ENCODE results near the gene HS3ST4. TPM values are rescaled to one million over a fixed set of nuclear protein-coding genes. Genes with fewer than 3 reads are reported as not detected.

The HS3ST4 gene
- total and polyA plus RNA-seq, 2 experiments from 2014 or later: not detected

DNA sequence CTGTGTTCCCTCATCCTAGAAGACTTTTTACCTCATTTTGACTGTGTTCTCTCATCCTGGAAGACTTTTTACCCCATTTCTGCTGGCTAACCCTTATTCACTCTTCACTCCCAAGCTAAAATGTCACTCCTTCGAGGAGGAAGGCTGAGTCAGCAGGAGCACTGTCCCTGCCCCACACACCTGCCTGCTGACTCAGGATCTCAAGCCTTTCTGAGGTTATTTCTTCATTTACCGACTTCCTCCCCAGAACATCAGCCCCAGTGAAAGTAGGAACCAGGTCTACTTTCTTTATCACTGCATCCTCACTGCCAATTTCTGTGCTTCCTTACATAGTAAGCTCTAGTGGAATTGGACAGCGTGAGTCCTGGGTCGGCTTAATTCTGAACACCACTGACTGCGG is 220.6 kb downstream of the HS3ST4 start:
- 47 to 53% methylated on average over 5 of the region's 5 CpGs for WGBS, 2 experiments (ENCODE audit: low coverage in 1 of 2, low lambda C conversion rate in 2 of 2, missing lambda C conversion rate in 2 of 2)
- in situ Hi-C loops (cut with MboI): no loop called here
- no peak overlapping the region for H2AFZ ChIP-seq
- no peaks in the 10 kb centered on the region for H3K9me2 ChIP-seq (ENCODE audit: insufficient read depth)
- no peaks in the 10 kb centered on the region for H3K4me1 ChIP-seq (ENCODE audit: insufficient read depth)
- no peaks in the 10 kb centered on the region for H3K36me3 ChIP-seq (ENCODE audit: low read depth)
- TF ChIP-seq EZH2 (IDR thresholded peaks at IDR 0.05; ENCODE audit: insufficient read depth, poor library complexity, severe bottlenecking) (no peak), EZH2phosphoT487 (IDR thresholded peaks at IDR 0.05; ENCODE audit: insufficient read depth, low read depth) (no peak)
- no peak overlapping the region for H3K27ac ChIP-seq
- no peaks in the 10 kb centered on the region for H3K9me3 ChIP-seq (ENCODE audit: low read depth)
- no peak overlapping the region for H3K4me3 ChIP-seq
- no peaks in the 10 kb centered on the region for H3K79me2 ChIP-seq (ENCODE audit: insufficient read depth)
- no peak overlapping the region for H3K4me2 ChIP-seq (ENCODE audit: unreplicated experiment)
- no peak for DNase-seq
- H3K9ac ChIP-seq: no peak overlapping the region
- H4K20me1 ChIP-seq (ENCODE audit: insufficient read depth): no peaks in the 10 kb centered on the region
- no peaks in the 10 kb centered on the region for H3F3A ChIP-seq (ENCODE audit: insufficient read depth)
- H3K27me3 ChIP-seq (replicated peaks; ENCODE audit: insufficient read depth): no peaks in the 10 kb centered on the region

DNA sequence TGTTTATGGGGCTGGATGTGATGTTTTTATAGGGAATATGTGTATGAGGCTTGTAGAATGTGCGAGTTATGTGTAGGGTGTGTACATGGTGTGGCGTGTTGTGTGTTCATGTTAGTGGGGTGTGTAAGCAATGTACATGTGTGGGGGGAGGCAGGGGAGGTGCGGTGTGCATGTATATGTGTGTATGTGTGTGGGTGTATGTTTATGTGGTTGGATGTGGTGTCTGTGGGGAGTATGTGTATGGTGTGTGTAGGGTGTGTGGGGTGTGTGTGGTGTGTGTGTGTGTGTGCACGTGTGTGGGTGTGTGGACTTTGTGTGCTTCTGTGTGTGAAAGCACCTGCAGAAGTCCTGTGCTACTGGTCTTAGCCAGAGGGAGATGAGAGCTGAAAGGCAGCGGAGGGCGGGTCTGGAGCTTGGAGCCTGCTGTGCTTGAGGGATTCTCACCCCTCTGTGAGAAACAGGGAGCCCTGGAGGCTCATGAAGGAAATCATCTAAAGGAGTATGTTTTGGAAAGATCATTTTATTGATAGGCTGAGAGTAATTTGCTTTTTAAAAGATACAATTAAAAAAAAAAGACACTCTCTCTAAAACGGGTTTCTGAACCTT is 222.7 kb downstream of the HS3ST4 start:
- H3K79me2 ChIP-seq (ENCODE audit: insufficient read depth): no peaks in the 10 kb centered on the region
- H3K9ac ChIP-seq: no peak overlapping the region
- H3K4me3 ChIP-seq: no peak overlapping the region
- H3K36me3 ChIP-seq (ENCODE audit: low read depth): no peaks in the 10 kb centered on the region
- WGBS, 2 experiments (ENCODE audit: low coverage in 1 of 2, low lambda C conversion rate in 2 of 2, missing lambda C conversion rate in 2 of 2): 24 to 29% methylated on average over 7 of the region's 7 CpGs
- H2AFZ ChIP-seq: no peak overlapping the region
- H3K4me1 ChIP-seq (ENCODE audit: insufficient read depth): no peaks in the 10 kb centered on the region
- H4K20me1 ChIP-seq (ENCODE audit: insufficient read depth): no peaks in the 10 kb centered on the region
- no peaks in the 10 kb centered on the region for H3F3A ChIP-seq (ENCODE audit: insufficient read depth)
- no peaks in the 10 kb centered on the region for H3K9me2 ChIP-seq (ENCODE audit: insufficient read depth)
- no peak for DNase-seq
- H3K27me3 ChIP-seq (replicated peaks; ENCODE audit: insufficient read depth): no peaks in the 10 kb centered on the region
- no peak overlapping the region for H3K27ac ChIP-seq
- H3K9me3 ChIP-seq (ENCODE audit: low read depth): no peaks in the 10 kb centered on the region
- in situ Hi-C loops (cut with MboI): no loop called here
- H3K4me2 ChIP-seq (ENCODE audit: unreplicated experiment): no peak overlapping the region
- no peak for TF ChIP-seq EZH2phosphoT487 (IDR thresholded peaks at IDR 0.05; ENCODE audit: insufficient read depth, low read depth)

DNA sequence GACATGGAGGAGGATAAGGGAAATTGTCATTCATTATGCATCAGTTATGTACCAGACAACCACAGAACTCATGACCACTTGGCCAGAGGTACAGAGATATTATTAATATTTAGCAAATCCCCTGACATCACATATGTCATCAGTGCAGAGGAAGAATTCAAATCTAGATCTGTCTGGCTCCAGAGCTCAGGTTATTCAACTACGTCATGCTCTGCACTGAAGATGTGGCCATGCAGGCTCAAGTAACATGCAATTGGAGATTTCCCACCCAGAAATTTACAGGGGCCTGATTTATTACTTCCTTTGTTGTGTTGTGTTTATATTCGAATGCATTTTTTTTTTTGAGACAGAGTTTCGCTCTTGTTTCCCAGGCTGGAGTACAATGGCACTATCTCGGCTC is 224.3 kb downstream of the HS3ST4 start:
- WGBS, 2 experiments (ENCODE audit: low coverage in 1 of 2, low lambda C conversion rate in 2 of 2, missing lambda C conversion rate in 2 of 2): 27 to 33% methylated on average over 4 of the region's 4 CpGs
- no peaks in the 10 kb centered on the region for H3K4me1 ChIP-seq (ENCODE audit: insufficient read depth)
- H3K27me3 ChIP-seq (replicated peaks; ENCODE audit: insufficient read depth): no peaks in the 10 kb centered on the region
- H3K27ac ChIP-seq: no peak overlapping the region
- H2AFZ ChIP-seq: no peak overlapping the region
- no peak overlapping the region for H3K9ac ChIP-seq
- no peaks in the 10 kb centered on the region for H3K9me3 ChIP-seq (ENCODE audit: low read depth)
- in situ Hi-C loops (cut with MboI): no loop called here
- no peaks in the 10 kb centered on the region for H4K20me1 ChIP-seq (ENCODE audit: insufficient read depth)
- TF ChIP-seq EZH2 (IDR thresholded peaks at IDR 0.05; ENCODE audit: insufficient read depth, poor library complexity, severe bottlenecking) (no peak), EZH2phosphoT487 (IDR thresholded peaks at IDR 0.05; ENCODE audit: insufficient read depth, low read depth) (no peak)
- no peak overlapping the region for H3K4me3 ChIP-seq
- H3K4me2 ChIP-seq (ENCODE audit: unreplicated experiment): no peak overlapping the region
- no peaks in the 10 kb centered on the region for H3K36me3 ChIP-seq (ENCODE audit: low read depth)
- H3F3A ChIP-seq (ENCODE audit: insufficient read depth): no peaks in the 10 kb centered on the region
- no peaks in the 10 kb centered on the region for H3K9me2 ChIP-seq (ENCODE audit: insufficient read depth)
- no peaks in the 10 kb centered on the region for H3K79me2 ChIP-seq (ENCODE audit: insufficient read depth)
- DNase-seq: no peak

DNA sequence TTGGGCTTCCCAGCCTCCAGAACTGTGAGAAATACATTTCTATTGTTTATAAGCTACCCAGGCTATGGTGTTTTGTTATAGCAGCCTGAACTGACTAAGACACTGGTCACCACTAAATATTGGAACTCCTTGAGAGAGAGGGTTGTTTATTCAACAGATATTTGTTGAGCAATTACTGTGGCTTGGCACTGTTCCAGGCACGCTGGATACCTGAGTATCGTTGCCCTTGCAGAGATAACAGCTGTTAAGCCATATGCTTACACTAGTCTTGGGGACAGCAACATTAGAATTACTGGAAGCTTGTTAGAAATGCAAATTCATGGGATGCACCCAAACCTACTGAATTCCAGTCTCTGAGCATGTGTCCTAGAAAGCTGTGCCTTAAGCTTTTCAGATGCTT is 230.7 kb downstream of the HS3ST4 start:
- H2AFZ ChIP-seq: no peak overlapping the region
- no peak overlapping the region for H3K27ac ChIP-seq
- H4K20me1 ChIP-seq (ENCODE audit: insufficient read depth): no peaks in the 10 kb centered on the region
- H3K4me3 ChIP-seq: no peak overlapping the region
- no peaks in the 10 kb centered on the region for H3K36me3 ChIP-seq (ENCODE audit: low read depth)
- no peaks in the 10 kb centered on the region for H3K4me1 ChIP-seq (ENCODE audit: insufficient read depth)
- in situ Hi-C loops (cut with MboI): no loop called here
- WGBS, 2 experiments (ENCODE audit: low coverage in 1 of 2, low lambda C conversion rate in 2 of 2, missing lambda C conversion rate in 2 of 2): 0 to 2% methylated on average over 2 of the region's 2 CpGs
- TF ChIP-seq EZH2 (IDR thresholded peaks at IDR 0.05; ENCODE audit: insufficient read depth, poor library complexity, severe bottlenecking) (no peak), EZH2phosphoT487 (IDR thresholded peaks at IDR 0.05; ENCODE audit: insufficient read depth, low read depth) (no peak)
- no peaks in the 10 kb centered on the region for H3F3A ChIP-seq (ENCODE audit: insufficient read depth)
- DNase-seq: no peak
- no peaks in the 10 kb centered on the region for H3K9me2 ChIP-seq (ENCODE audit: insufficient read depth)
- H3K4me2 ChIP-seq (ENCODE audit: unreplicated experiment): no peak overlapping the region
- no peaks in the 10 kb centered on the region for H3K27me3 ChIP-seq (replicated peaks; ENCODE audit: insufficient read depth)
- H3K9me3 ChIP-seq (ENCODE audit: low read depth): no peaks in the 10 kb centered on the region
- no peak overlapping the region for H3K9ac ChIP-seq
- no peaks in the 10 kb centered on the region for H3K79me2 ChIP-seq (ENCODE audit: insufficient read depth)

DNA sequence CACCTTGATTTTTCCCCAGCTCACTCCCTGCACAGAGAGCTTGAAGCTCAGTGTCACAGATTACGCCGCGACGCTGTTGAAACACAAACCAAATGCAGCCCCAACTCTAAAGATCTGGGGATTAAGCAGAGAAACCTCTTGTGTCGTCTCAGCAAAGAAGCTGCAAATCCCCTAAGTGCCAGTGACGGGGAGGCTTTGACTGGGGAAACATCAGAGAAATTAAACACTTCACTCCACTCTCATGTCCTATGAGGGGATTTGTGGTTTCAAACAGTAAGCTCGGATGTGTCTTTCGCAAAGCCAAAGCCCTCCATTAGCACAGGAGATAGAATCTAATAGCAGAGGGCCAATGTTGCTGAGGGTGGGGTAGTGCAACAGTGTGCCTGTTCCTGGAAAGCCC is 233.7 kb downstream of the HS3ST4 start:
- no peak for TF ChIP-seq EZH2phosphoT487 (IDR thresholded peaks at IDR 0.05; ENCODE audit: insufficient read depth, low read depth)
- TF ChIP-seq EZH2 (IDR thresholded peaks at IDR 0.05; ENCODE audit: insufficient read depth, poor library complexity, severe bottlenecking): no peak
- H3K4me1 ChIP-seq (ENCODE audit: insufficient read depth): no peaks in the 10 kb centered on the region
- in situ Hi-C loops (cut with MboI): no loop called here
- H3K4me2 ChIP-seq (ENCODE audit: unreplicated experiment): no peak overlapping the region
- H3K9me2 ChIP-seq (ENCODE audit: insufficient read depth): no peaks in the 10 kb centered on the region
- no peak overlapping the region for H3K9ac ChIP-seq
- H3K27ac ChIP-seq: no peak overlapping the region
- no peaks in the 10 kb centered on the region for H3K27me3 ChIP-seq (replicated peaks; ENCODE audit: insufficient read depth)
- H3K36me3 ChIP-seq (ENCODE audit: low read depth): no peaks in the 10 kb centered on the region
- WGBS, 2 experiments (ENCODE audit: low coverage in 1 of 2, low lambda C conversion rate in 2 of 2, missing lambda C conversion rate in 2 of 2): 28 to 33% methylated on average over 8 of the region's 8 CpGs
- H4K20me1 ChIP-seq (ENCODE audit: insufficient read depth): no peaks in the 10 kb centered on the region
- H2AFZ ChIP-seq: no peak overlapping the region
- H3K9me3 ChIP-seq (ENCODE audit: low read depth): no peaks in the 10 kb centered on the region
- no peaks in the 10 kb centered on the region for H3F3A ChIP-seq (ENCODE audit: insufficient read depth)
- no peak for DNase-seq
- H3K4me3 ChIP-seq: no peak overlapping the region
- H3K79me2 ChIP-seq (ENCODE audit: insufficient read depth): no peaks in the 10 kb centered on the region
